HCT116 (cell line): ENCODE measurements around the gene SELPLG. TPM values are rescaled to one million over a fixed set of nuclear protein-coding genes. Genes with fewer than 3 reads are reported as not detected.

Experiments
- ATAC-seq: fragments of 200-7000 bp; cut with Tn5 transposase; 2 replicates; pipeline ENCODE4 v1.9.1; 2020; ENCODE audit warnings: mild to moderate bottlenecking, moderate library complexity
- BruUV-seq: library from RNA; stranded (reverse); fragments of 400-500 nt; replicated peaks from 2 replicates; lab custom pipeline; 2021; lab: Mats Ljungman, UMichigan
- CTCF ChIA-PET: fragments of 300-600 bp; sonication (Branson Sonifier 250); formaldehyde crosslinking; loops from one replicate; lab custom pipeline; 2021; ENCODE audit warnings: antibody characterized with exemption; lab: Charles Lee
- POLR2A ChIA-PET: fragments of 300-600, 350-600 bp; sonication (Branson Sonifier 250); formaldehyde crosslinking; loops from one replicate; lab custom pipeline; 2021; ENCODE audit warnings: antibody characterized with exemption; lab: Charles Lee
- RAD21 ChIA-PET, 2 experiments: fragments of 300-600 bp; sonication (Branson Sonifier 250); formaldehyde crosslinking; loops; one replicate each; lab custom pipeline; 2023; ENCODE audit warnings: low total read pairs in 2 of 2; ENCODE audit not compliant: uncharacterized antibody in 2 of 2, unreplicated experiment in 2 of 2, low non-redundant PET in 1 of 2; lab: Charles Lee
- DNase-seq: peaks from one replicate; pipeline ENCODE4 v3.0.0-alpha.2; 2010; ENCODE audit warnings: low read depth, low spot score
- H2AFZ ChIP-seq: fragments of 200-600 bp; shearing (Covaris generic), sonication (generic); 2 replicates; pipeline ENCODE4 v1.6.1; 2017; ENCODE audit warnings: low read depth, mixed run types, mixed read lengths, antibody characterized with exemption, low read length; ENCODE audit not compliant: poor library complexity, severe bottlenecking
- H3K27ac ChIP-seq: 2 replicates; pipeline ENCODE4 v1.5.1; 2012; ENCODE audit warnings: low read depth, low read length
- H3K27me3 ChIP-seq: fragments of 200-600 bp; sonication (generic); 2 replicates; pipeline ENCODE4 v1.6.1; 2016; ENCODE audit warnings: mixed run types, low read length, mixed read lengths; ENCODE audit not compliant: insufficient read depth
- H3K36me3 ChIP-seq, 2 experiments: fragments of 200-500 bp in 1 of 2; fragments of 200-600 bp in 1 of 2; sonication (Bioruptor generic) in 1 of 2; sonication (generic) in 1 of 2; 2 replicates each; pipeline versions ENCODE4 v1.5.1 to v1.6.1; 2014 to 2016; ENCODE audit warnings: low read length in 2 of 2, inconsistent platforms in 1 of 2, mixed read lengths in 1 of 2, mixed run types in 1 of 2; ENCODE audit not compliant: insufficient read depth in 2 of 2, control insufficient read depth in 1 of 2
- H3K4me1 ChIP-seq, 2 experiments: fragments of 200-600 bp in 1 of 2; sonication (generic) in 1 of 2; 2 replicates each; pipeline versions ENCODE4 v1.5.1 to v1.6.1; 2012 to 2017; ENCODE audit warnings: low read length in 2 of 2, inconsistent platforms in 1 of 2, mild to moderate bottlenecking in 1 of 2, mixed read lengths in 1 of 2, mixed run types in 1 of 2, moderate library complexity in 1 of 2; ENCODE audit not compliant: insufficient read depth in 2 of 2, control insufficient read depth in 1 of 2
- H3K4me2 ChIP-seq: fragments of 200-600 bp; sonication (generic); 2 replicates; pipeline ENCODE4 v1.6.1; 2017; ENCODE audit warnings: mixed run types, low read length, mixed read lengths
- H3K4me3 ChIP-seq, 2 experiments: fragments of 200-600 bp in 1 of 2; sonication (generic) in 1 of 2; replicated peaks in 1 of 2; 2 replicates each; pipeline ENCODE4 v1.5.1; 2011 to 2016; ENCODE audit warnings: low read length in 2 of 2, control low read depth in 1 of 2, low read depth in 1 of 2, mild to moderate bottlenecking in 1 of 2, mixed read lengths in 1 of 2, mixed run types in 1 of 2
- H3K79me2 ChIP-seq: fragments of 200-600 bp; sonication (generic); 2 replicates; pipeline ENCODE4 v1.6.1; 2017; ENCODE audit warnings: mild to moderate bottlenecking, mixed run types, low read length, moderate library complexity, mixed read lengths; ENCODE audit not compliant: insufficient read depth
- H3K9ac ChIP-seq: fragments of 200-600 bp; sonication (generic); 2 replicates; pipeline ENCODE4 v1.6.1; 2016; ENCODE audit warnings: low read length, mixed read lengths
- H3K9me2 ChIP-seq: fragments of 200-600 bp; sonication (generic), shearing (Covaris generic); 2 replicates; pipeline ENCODE4 v1.6.1; 2017; ENCODE audit warnings: mixed run types, mild to moderate bottlenecking, moderate library complexity; ENCODE audit not compliant: insufficient read depth
- H3K9me3 ChIP-seq, 2 experiments: fragments of 200-500 bp in 1 of 2; fragments of 200-600 bp in 1 of 2; sonication (Bioruptor generic) in 1 of 2; sonication (generic) in 1 of 2; 2 replicates each; pipeline ENCODE4 v1.6.1; 2014 to 2017; ENCODE audit warnings: low read length in 2 of 2, mixed read lengths in 2 of 2, inconsistent platforms in 1 of 2, low read depth in 1 of 2, mild to moderate bottlenecking in 1 of 2, mixed run types in 1 of 2, moderate library complexity in 1 of 2; ENCODE audit not compliant: control insufficient read depth in 1 of 2, insufficient read depth in 1 of 2
- H4K20me1 ChIP-seq: fragments of 200-600 bp; sonication (generic), shearing (Covaris generic); 2 replicates; pipeline ENCODE4 v1.6.1; 2017; ENCODE audit warnings: mixed run types, mild to moderate bottlenecking, moderate library complexity; ENCODE audit not compliant: insufficient read depth
- CBX3 ChIP-seq: IDR thresholded peaks from 2 replicates; pipeline ENCODE4 v1.6.1; 2012; ENCODE audit warnings: low read depth
- ELF1 ChIP-seq: IDR thresholded peaks from 2 replicates; pipeline ENCODE4 v1.6.1; 2012; ENCODE audit warnings: low read depth, borderline replicate concordance
- EZH2 ChIP-seq: fragments of 200-600 bp; sonication (generic); IDR thresholded peaks from 2 replicates; pipeline ENCODE4 v1.6.1; 2017; ENCODE audit warnings: antibody characterized with exemption, mixed run types
- JUND ChIP-seq: IDR thresholded peaks from 2 replicates; pipeline ENCODE4 v1.6.1; 2012
- POLR2AphosphoS5 ChIP-seq: IDR thresholded peaks from 2 replicates; pipeline ENCODE4 v1.6.1; 2011; ENCODE audit warnings: mild to moderate bottlenecking, low read depth, low read length, moderate library complexity
- SIN3A ChIP-seq: IDR thresholded peaks from 2 replicates; pipeline ENCODE4 v1.6.1; 2012; ENCODE audit warnings: low read depth
- YY1 ChIP-seq: IDR thresholded peaks from 2 replicates; pipeline ENCODE4 v1.6.1; 2011; ENCODE audit warnings: low read length, low read depth, moderate library complexity, mild to moderate bottlenecking; ENCODE audit not compliant: insufficient replicate concordance; ENCODE audit errors: extremely low read depth
- ZFX ChIP-seq: fragments of 450-650 bp; IDR thresholded peaks from 2 replicates; pipeline ENCODE4 v1.6.1; 2017
- intact Hi-C: fragments of 100-400 bp; cut with micrococcal nuclease; formaldehyde crosslinking; loops from 2 replicates; pipeline ENCODE4 v1.10.0; 2022
- microRNA-seq: library from miRNA; unstranded; fragments of <30 nt; microRNA quantifications from one replicate; pipeline ENCODE4, GENCODE V29; 2016; ENCODE audit warnings: borderline number of aligned reads
- total RNA-seq: library from RNA; stranded (reverse); gene quantifications from one replicate; pipeline ENCODE4 v1.2.1, GENCODE V29; 2021; ENCODE audit not compliant: unreplicated experiment

SELPLG gene
- total RNA-seq, 1 experiment from 2014 or later: 1.2 TPM

DNA sequence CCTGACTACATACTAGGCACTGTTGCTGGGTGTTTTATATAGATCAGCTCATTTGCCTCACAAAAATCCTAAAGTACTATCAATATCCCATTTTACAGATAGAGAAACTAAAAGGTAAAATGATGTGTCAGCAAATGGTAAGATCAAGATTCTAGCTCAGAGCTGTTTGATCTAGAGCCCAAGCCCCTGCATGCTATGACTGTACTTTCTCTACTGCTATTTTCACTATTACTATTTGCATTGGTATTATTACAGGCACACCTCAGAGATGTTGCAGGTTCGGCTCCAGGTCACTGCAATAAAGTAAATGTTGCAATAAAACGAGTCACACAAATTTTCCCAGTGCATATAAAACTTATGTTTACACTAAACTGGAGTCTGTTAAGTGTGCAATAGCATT, 60.4 kb downstream of the SELPLG start:
- Histone ChIP-seq H3K36me3 (peaks cover 2 to 5% of the 10 kb centered on the region in 2 experiments), H3K4me3 (no peak overlapping the region), H4K20me1 (no peaks in the 10 kb centered on the region), H3K27me3 (no peaks in the 10 kb centered on the region), H3K27ac (no peak overlapping the region), H3K9me3 (no peaks in the 10 kb centered on the region), H3K9ac (no peak overlapping the region), H3K4me2 (no peak overlapping the region), H3K79me2 (no peaks in the 10 kb centered on the region), H3K9me2 (no peaks in the 10 kb centered on the region), H3K4me1 (no peaks in the 10 kb centered on the region), H2AFZ (no peak overlapping the region)
- ATAC-seq (no peak), DNase-seq (no peak)
- intact Hi-C loops: no loop called here
- no peak for TF ChIP-seq SIN3A
- TF ChIP-seq ELF1: no peak
- TF ChIP-seq YY1: no peak
- no peak for TF ChIP-seq JUND
- TF ChIP-seq EZH2: no peak
- RAD21 ChIA-PET: interaction anchor here in 1 of 2 experiments (0.7 kb wide), 1 partner anchor 259 kb away, joined by 3 read pairs; no protein-coding TSS in a partner anchor
- BruUV-seq: no TSS peak
- POLR2A ChIA-PET: interaction anchor here (1.3 kb wide), 1 partner anchor 11 kb away, joined by 13 read pairs; the partner anchor contains the start of gene ISCU
- CTCF ChIA-PET: interaction anchor here (1.6 kb wide), 1 partner anchor 45 kb away, joined by 4 read pairs; no protein-coding TSS in a partner anchor

DNA sequence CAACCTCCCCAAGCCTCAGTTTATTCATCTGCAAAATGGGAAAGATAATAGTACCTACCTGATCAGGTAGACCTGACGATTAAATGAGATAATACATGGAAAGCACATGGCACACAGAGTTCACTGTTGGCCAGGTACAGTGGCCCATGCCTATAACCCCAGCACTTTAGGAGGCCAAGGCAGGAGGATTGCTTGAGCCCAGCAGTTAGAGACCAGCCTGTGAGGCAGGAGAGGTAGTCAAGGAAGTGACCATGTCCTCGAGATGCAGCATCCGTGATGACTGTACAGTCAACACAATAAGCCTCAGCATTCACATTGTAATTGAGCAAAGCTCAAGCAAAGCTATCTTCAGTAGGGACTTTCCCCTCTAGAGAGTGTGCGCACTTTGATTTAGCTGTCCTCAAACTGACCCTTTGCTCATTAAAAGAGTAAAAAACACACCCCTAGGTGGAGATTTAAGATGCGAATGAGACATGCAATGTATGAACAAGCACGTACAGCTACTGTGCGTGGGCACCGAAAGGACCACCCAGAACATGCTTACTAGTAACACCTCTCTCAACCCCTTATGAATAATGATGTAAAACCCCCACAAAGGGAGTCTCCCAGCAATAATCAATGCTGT, 61.4 kb downstream of the SELPLG start:
- DNase-seq (no peak), ATAC-seq (no peak)
- H3K4me2 ChIP-seq: no peak overlapping the region
- no TSS peak for BruUV-seq
- H3K9me3 ChIP-seq: no peaks in the 10 kb centered on the region
- no peaks in the 10 kb centered on the region for H3K27me3 ChIP-seq
- TF ChIP-seq POLR2AphosphoS5 (no peak), JUND (no peak), ELF1 (no peak), CBX3 (no peak), ZFX (no peak)
- H2AFZ ChIP-seq: no peak overlapping the region
- POLR2A ChIA-PET: no interaction called here
- no peaks in the 10 kb centered on the region for H3K9me2 ChIP-seq
- H3K4me1 ChIP-seq: no peaks in the 10 kb centered on the region
- intact Hi-C loops: no loop called here
- H3K27ac ChIP-seq: no peak overlapping the region
- H4K20me1 ChIP-seq: no peaks in the 10 kb centered on the region
- no peak overlapping the region for H3K9ac ChIP-seq
- CTCF ChIA-PET: interaction anchor here (1.6 kb wide), 1 partner anchor 46 kb away, joined by 4 read pairs; no protein-coding TSS in a partner anchor
- H3K4me3 ChIP-seq: no peak overlapping the region
- no peaks in the 10 kb centered on the region for H3K79me2 ChIP-seq
- RAD21 ChIA-PET: interaction anchor here in 1 of 2 experiments (0.7 kb wide), 1 partner anchor 260 kb away, joined by 3 read pairs; no protein-coding TSS in a partner anchor
- H3K36me3 ChIP-seq: peaks cover 11 to 15% of the 10 kb centered on the region in 2 experiments

Small RNAs within 50 kb of the gene (microRNA-seq; reads per million reads assigned to microRNA genes)
- gene MIR4496: not detected

Other genes with a start within 250 kb of the SELPLG start
- 5.1 TPM for gene FICD, start 118.6 kb downstream of the SELPLG start, total RNA-seq
- 76.1 TPM for gene SART3, start 72.7 kb downstream of the SELPLG start, total RNA-seq
- gene ISCU, start 71.3 kb downstream of the SELPLG start, total RNA-seq: 89.6 TPM
- gene TMEM119, start 35.8 kb downstream of the SELPLG start, total RNA-seq: not detected
- 138 TPM for gene CORO1C, start 97.6 kb upstream of the SELPLG start, total RNA-seq
- gene SSH1, start 223.7 kb upstream of the SELPLG start, total RNA-seq: 83.3 TPM
- not detected for gene DAO, start 246.2 kb upstream of the SELPLG start, total RNA-seq